ENCODE data around the gene MIA2. TPM values are rescaled to one million over a fixed set of nuclear protein-coding genes. Genes with fewer than 3 reads are reported as not detected.
"Not testable (repeated sequence)": the region's sequence is repeated elsewhere in the genome, so short reads cannot be mapped to it uniquely, and the experiment has no call there.

MIA2 gene
- total RNA-seq, 2 experiments from 2014 or later = 23.2 to 24.4 TPM

DNA sequence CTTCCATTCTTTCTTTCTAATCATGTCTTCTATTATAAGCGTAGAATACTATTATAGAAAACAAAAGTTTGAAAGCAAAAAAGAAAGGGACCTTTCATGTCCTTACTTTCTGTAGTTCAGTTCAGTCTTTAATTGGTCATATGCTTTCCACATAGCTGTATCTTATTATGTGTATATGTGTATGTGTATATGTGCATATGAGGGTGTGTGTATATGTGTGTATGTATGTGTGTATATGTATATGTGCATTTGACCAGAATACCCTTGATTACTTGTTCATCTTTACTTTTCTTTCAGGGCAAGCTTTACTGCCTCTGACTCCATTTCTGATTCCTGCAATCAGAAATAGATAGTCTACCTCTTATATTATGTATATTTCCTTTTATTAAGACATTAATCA, 109.9 kb downstream of the MIA2 start:
- H3K27me3 Mint-ChIP-seq = no peaks in the 10 kb centered on the region
- ATAC-seq (ENCODE audit: low read depth) = no peak
- no peak for DNase-seq
- H3K27ac Mint-ChIP-seq = no peak overlapping the region
- peaks cover 26% of the 10 kb centered on the region for H3K4me1 Mint-ChIP-seq
- peaks cover 3% of the 10 kb centered on the region for H3K9me3 Mint-ChIP-seq
- H3K36me3 Mint-ChIP-seq = peaks cover 30% of the 10 kb centered on the region
- POLR2A ChIA-PET = no interaction called here
- H3K4me3 Mint-ChIP-seq = peak overlapping the region; percentile 26

DNA sequence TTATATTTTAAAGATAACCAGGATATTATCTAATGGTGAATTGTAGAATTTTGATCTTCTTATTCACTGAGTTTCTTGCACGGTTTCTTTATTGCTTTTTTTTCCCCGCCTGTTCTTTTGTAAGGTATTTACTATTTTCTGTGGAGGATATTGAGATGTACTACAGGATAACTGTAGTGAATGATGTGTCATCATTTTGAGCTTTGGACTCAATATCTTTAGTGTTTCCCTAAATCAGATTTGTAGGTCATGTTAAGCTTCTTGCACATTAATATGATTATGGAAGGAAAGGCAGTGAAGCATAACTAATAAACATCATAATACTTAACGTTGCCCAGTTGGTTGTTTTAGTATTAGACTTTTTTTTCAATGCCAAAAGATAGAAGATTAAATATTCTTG, 117.2 kb downstream of the MIA2 start:
- DNase-seq (no peak), ATAC-seq (ENCODE audit: low read depth) (no peak)
- Mint-ChIP-seq H3K36me3 (peaks cover 49% of the 10 kb centered on the region), H3K4me1 (peaks cover 9% of the 10 kb centered on the region), H3K27ac (no peak overlapping the region), H3K4me3 (no peak overlapping the region), H3K27me3 (no peaks in the 10 kb centered on the region), H3K9me3 (peaks cover 9% of the 10 kb centered on the region)
- POLR2A ChIA-PET = interaction anchor here (0.7 kb wide), 1 partner anchor 119 kb away, joined by 3 read pairs; no protein-coding TSS in a partner anchor

DNA sequence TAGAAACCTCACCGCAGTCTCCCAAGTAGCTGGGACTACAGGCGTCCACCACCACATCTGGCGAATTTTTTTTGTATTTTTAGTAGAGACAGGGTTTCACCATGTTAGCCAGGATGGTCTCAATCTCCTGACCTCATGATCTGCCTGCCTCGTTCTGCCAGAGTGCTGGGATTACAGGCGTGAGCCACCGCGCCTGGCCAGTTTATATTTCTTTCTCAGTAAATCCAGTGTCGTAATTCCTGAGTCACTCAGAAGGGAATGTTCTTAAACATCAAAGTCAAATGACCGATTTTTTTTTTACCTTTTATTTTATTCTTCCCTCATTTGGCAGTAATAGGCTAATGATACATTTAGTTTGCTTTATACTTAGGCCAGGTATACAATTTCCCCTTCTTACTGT, 118.0 kb downstream of the MIA2 start:
- peaks cover 6% of the 10 kb centered on the region for H3K4me1 Mint-ChIP-seq
- peaks cover 9% of the 10 kb centered on the region for H3K9me3 Mint-ChIP-seq
- ATAC-seq (ENCODE audit: low read depth) (no peak), DNase-seq (no peak)
- POLR2A ChIA-PET = no interaction called here
- H3K36me3 Mint-ChIP-seq = peaks cover 53% of the 10 kb centered on the region
- H3K27ac Mint-ChIP-seq = no peak overlapping the region
- H3K4me3 Mint-ChIP-seq = no peak overlapping the region
- no peaks in the 10 kb centered on the region for H3K27me3 Mint-ChIP-seq

DNA sequence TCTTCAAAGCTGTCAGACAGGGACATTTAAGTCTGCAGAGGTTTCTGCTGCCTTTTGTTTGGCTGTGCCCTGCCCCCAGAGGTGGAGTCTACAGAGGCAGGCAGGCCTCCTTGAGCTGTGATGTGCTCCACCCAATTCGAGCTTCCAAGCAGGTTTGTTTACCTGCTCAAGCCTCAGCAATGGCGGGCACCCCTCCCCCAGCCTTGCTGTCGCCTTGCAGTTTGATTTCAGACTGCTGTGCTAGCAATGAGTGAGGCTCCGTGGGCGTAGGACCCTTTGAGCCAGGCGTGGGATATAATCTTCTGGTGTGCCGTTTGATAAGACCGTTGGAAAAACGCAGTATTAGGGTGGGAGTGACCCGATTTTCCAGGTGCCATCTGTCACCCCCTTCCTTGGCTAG, 125.4 kb downstream of the MIA2 start:
- H3K36me3 Mint-ChIP-seq = peaks cover 80% of the 10 kb centered on the region
- DNase-seq; ATAC-seq (ENCODE audit: low read depth); H3K4me3 Mint-ChIP-seq; H3K4me1 Mint-ChIP-seq; H3K27me3 Mint-ChIP-seq; POLR2A ChIA-PET; H3K9me3 Mint-ChIP-seq; H3K27ac Mint-ChIP-seq: not testable (repeated sequence)

DNA sequence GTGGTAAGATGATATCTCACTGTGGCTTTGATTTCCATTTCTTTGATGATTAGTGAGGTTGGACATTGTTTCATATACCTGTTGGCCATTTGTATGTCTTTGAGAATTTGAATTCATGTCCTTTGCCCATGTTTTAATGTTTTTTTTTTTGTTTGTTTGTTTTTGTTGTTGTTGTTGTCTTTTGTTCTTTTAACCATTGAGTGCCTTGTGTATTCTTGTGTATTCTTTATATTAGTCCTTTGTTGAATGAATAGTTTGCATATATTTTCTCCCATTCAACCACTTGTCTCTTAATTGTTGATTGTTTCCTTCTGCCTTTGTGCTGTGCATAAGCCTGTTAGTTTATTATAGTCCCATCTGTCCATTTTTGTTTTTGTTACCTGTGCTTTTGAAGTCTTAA, 126.6 kb downstream of the MIA2 start:
- Mint-ChIP-seq H3K36me3 (peaks cover 81% of the 10 kb centered on the region), H3K4me3 (no peak overlapping the region), H3K4me1 (no peaks in the 10 kb centered on the region), H3K27ac (no peak overlapping the region), H3K27me3 (no peaks in the 10 kb centered on the region), H3K9me3 (peaks cover 8% of the 10 kb centered on the region)
- DNase-seq = no peak
- no peak for ATAC-seq (ENCODE audit: low read depth)
- POLR2A ChIA-PET = no interaction called here

DNA sequence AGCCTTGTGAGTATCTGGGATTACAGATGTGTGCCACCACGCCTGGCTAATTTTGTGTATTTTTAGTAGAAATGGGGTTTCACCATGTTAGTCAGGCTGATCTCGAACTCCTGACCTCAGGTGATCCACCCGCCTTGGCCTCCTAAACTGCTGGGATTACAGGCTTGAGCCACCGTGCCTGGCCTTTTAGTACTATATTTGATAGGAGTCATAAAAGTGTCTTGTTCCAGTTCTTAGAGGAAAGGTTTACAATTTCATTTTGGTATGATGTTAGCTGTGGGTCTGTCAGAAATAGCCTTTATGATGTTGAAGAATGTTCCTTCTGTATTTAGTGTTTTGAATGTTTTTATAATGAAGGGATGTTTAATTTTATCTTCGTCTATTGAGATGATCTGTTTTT, 127.8 kb downstream of the MIA2 start:
- H3K27me3 Mint-ChIP-seq; ATAC-seq (ENCODE audit: low read depth); H3K27ac Mint-ChIP-seq; POLR2A ChIA-PET; DNase-seq; H3K9me3 Mint-ChIP-seq; H3K4me1 Mint-ChIP-seq; H3K4me3 Mint-ChIP-seq: not testable (repeated sequence)
- H3K36me3 Mint-ChIP-seq = peaks cover 79% of the 10 kb centered on the region

DNA sequence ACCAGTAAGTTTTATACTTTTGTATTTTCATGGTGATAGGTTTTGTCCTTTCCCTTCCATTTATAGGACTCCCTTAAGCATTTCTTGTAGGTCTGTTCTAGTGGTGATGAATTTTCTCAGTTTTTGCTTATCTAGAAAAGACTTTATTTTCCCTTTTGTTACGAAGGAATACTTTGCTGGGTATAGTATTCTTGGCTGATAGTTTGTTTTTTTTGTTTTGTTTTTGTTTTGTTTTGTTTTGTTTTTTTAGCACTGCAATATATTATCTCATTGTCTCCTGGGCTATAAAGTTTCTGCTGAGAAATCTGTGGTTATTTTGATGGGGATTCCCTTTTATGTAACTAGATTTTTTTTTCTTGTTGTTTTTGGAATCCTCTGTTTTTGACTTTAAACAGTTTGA, 130.8 kb downstream of the MIA2 start:
- peaks cover 10% of the 10 kb centered on the region for H3K9me3 Mint-ChIP-seq
- no peak overlapping the region for H3K4me3 Mint-ChIP-seq

DNA sequence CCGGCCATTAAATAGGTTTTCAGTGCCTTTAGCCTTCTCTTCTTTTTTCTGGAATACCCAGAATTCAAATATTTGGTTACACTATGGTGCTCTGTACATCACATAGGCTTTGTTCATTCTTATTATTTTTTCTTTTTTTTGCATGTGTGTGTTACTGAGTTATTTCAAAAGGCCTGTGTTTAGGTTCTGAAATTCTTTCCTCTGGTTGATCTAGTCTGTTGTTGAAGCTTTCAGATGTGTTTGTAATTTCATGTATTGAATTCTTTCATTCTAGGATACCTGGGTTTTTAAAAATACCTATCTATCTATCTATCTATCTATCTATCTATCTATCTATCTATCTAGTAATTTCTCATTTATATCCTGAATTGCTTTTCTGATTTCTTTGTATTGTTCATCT, 131.6 kb downstream of the MIA2 start:
- POLR2A ChIA-PET = no interaction called here
- Mint-ChIP-seq H3K36me3 (peaks cover 51% of the 10 kb centered on the region), H3K27me3 (no peaks in the 10 kb centered on the region), H3K4me3 (no peak overlapping the region), H3K27ac (no peak overlapping the region), H3K4me1 (peaks cover 4% of the 10 kb centered on the region), H3K9me3 (peaks cover 8% of the 10 kb centered on the region)
- no peak for ATAC-seq (ENCODE audit: low read depth)
- DNase-seq = no peak

More for the DNA sequence above, 130.8 kb downstream of the MIA2 start:
- no peak for DNase-seq
- H3K27me3 Mint-ChIP-seq = no peaks in the 10 kb centered on the region
- H3K27ac Mint-ChIP-seq = no peak overlapping the region
- peaks cover 4% of the 10 kb centered on the region for H3K4me1 Mint-ChIP-seq
- ATAC-seq (ENCODE audit: low read depth) = no peak
- POLR2A ChIA-PET = no interaction called here
- peaks cover 59% of the 10 kb centered on the region for H3K36me3 Mint-ChIP-seq

DNA sequence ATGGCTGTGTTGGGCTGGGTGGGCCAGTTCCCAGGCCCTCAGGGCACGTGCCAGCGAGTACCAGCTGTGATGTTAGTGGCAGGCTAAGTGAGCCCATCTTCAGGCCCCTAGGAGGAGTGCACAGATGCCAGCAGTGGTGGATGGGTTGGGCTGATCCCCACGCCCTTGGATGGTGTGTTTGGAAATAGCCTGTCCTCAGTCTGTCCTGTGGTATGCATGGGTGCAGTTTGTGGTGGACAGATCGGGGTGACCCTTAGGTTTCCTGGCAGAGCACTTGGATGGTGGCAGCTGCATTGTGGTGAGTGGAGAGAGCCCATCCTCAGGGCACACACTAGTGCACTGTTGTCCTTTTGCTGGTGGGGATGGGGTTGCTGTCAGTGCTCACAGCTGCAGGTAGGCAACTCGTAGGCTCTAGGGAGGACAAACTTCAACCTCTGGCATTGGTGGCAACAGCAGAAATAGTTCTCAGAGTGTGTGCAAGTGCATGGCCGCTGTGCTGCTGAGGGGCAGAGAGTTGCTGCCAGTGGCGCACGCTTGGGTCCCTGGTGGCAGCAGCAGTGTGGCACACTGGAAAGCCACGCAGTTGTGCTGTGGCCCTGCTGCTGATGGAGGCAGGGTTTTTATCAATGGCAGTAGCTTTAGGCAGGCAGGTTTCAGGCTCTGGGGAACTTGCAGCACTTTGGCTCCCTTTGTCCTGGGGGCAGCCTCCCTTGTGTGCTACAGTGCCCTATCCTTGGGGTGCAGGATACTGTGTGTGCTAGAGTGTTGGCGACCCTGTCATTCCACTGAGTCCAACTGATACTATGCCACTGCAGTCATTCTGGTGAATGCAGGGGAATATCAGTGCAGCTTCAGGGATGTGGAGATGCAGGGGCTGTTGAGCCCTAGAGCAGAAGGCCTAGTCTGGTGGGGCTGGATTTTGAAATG, 133.0 kb downstream of the MIA2 start:
- Mint-ChIP-seq H3K4me3 (no peak overlapping the region), H3K9me3 (peaks cover 4% of the 10 kb centered on the region), H3K36me3 (peaks cover 38% of the 10 kb centered on the region), H3K27me3 (no peaks in the 10 kb centered on the region), H3K4me1 (peaks cover 4% of the 10 kb centered on the region), H3K27ac (no peak overlapping the region)
- no peak for ATAC-seq (ENCODE audit: low read depth)
- POLR2A ChIA-PET = no interaction called here
- DNase-seq = no peak

DNA sequence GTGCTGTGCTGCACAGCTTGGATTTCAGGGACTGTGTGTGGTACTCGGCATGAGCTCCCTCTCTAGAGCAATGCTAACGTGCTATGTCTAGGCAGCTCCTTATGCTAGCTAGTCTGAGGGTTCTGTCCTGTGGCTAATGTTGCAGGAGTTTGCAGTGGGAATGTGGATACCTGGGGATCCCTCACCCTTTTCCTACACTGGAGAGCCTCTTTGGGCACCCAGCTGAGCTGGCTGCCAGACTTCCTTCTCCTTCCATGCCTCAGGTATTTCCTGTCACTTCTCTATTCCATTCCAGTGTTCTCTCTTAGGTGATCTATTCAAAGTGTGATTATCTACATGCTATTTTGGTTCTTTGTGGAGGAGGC, 133.7 kb downstream of the MIA2 start:
- no peak for ATAC-seq (ENCODE audit: low read depth)
- Mint-ChIP-seq H3K27ac (no peak overlapping the region), H3K36me3 (peaks cover 32% of the 10 kb centered on the region), H3K4me1 (peaks cover 4% of the 10 kb centered on the region), H3K27me3 (no peaks in the 10 kb centered on the region), H3K4me3 (no peak overlapping the region), H3K9me3 (peaks cover 4% of the 10 kb centered on the region)
- POLR2A ChIA-PET = no interaction called here
- no peak for DNase-seq

DNA sequence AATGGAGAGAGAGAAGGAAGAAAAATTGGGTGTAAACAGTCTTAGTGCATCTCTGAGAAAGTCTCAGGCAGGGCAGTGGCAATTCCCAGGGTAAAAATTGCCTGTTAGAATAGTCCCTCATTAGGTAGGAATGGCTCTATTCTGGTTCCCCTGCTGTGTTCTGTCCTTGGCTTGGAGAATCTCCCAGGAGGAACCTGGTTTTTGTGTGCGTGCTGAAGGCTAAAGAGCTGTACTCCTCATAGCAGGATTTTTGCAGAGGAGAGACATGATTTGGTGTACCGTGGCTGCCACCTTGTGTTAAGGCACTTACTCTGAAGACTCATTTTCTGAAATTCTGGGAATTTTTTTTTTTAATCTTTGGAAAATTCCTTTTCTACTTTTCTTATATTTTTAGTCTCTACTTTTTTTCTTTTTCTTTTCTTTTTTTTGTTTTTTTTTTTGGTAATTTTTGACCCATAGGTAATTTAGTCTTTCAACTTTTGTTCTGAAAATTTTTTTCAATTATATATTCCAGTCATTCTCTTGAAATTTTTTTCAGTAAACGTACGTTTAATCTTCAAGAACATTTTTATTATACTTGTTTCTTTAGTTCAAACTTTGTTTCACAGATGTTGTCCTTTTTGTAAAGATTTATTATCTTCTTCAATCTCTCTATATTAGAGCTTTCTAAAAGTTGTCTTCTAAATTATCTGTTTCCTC, 134.7 kb downstream of the MIA2 start:
- H3K4me1 Mint-ChIP-seq = peaks cover 4% of the 10 kb centered on the region
- no peaks in the 10 kb centered on the region for H3K27me3 Mint-ChIP-seq
- POLR2A ChIA-PET = no interaction called here
- peaks cover 27% of the 10 kb centered on the region for H3K36me3 Mint-ChIP-seq
- H3K27ac Mint-ChIP-seq = no peak overlapping the region
- H3K9me3 Mint-ChIP-seq = peaks cover 4% of the 10 kb centered on the region
- DNase-seq (peak; percentile 41), ATAC-seq (ENCODE audit: low read depth) (no peak)
- no peak overlapping the region for H3K4me3 Mint-ChIP-seq

DNA sequence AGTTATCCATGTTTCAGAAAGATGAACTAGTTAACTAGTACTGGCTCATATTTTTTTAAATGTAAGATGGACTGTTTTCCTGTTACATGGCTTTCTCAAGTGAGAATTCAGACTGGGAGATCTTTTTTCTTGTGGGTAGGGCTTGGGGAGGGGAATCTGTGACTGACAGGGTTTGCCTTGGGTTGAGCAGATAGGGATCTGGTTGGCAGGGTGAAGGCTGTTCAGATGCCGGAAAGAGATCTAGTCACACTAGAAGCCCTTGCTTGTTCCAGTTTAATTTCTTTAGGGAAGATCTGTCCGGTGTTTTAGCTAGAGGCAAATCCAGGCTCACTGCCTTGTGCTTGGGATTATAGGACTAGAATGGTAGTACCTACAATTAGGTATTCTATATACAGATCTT, 135.3 kb downstream of the MIA2 start:
- DNase-seq (no peak), ATAC-seq (ENCODE audit: low read depth) (no peak)
- Mint-ChIP-seq H3K9me3 (peaks cover 4% of the 10 kb centered on the region), H3K4me3 (no peak overlapping the region), H3K36me3 (peaks cover 21% of the 10 kb centered on the region), H3K27ac (no peak overlapping the region), H3K4me1 (peaks cover 4% of the 10 kb centered on the region), H3K27me3 (no peaks in the 10 kb centered on the region)
- POLR2A ChIA-PET = no interaction called here

DNA sequence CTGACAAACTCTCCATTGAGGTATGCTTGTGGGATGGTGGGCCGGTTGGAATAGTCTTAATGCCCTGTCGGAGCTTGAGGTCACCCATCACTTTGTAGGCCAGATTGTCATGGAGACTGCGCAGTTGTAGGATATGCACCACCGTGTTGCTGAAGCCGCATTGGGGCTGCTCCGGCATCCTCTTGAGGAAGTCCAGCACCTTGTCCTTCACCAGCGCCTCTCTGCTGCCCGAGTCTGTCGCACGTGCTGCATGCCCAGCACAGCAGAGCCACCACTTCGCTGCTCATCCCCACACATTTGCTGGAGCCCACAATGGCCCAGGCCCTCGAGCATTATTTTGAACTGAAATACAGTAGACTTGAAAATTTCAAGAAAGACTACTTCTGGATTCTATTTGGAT, 136.7 kb downstream of the MIA2 start:
- DNase-seq = no peak
- Mint-ChIP-seq H3K9me3 (peaks cover under 1% of the 10 kb centered on the region), H3K36me3 (peaks cover 10% of the 10 kb centered on the region), H3K4me1 (peaks cover 4% of the 10 kb centered on the region), H3K4me3 (no peak overlapping the region), H3K27ac (no peak overlapping the region), H3K27me3 (no peaks in the 10 kb centered on the region)
- ATAC-seq (ENCODE audit: low read depth) = no peak
- POLR2A ChIA-PET = no interaction called here

DNA sequence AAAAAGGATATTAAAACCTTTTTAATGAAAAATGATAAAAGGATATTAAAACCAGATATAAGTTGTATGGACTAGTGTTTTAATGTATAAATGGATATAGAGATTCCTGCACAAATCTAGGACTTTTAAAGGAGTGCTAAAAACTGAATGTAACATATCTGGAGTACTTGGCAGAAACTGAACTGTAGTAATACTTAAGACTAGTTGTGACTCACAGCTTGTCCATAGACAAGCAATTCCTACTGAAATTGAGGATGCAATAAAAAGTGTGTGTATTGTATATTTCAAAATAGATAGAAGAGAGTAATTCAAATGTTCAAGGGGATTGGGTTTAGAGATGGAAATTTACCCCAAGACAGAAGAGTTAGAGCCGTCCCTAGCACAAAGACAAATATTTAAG, 138.9 kb downstream of the MIA2 start:
- Mint-ChIP-seq H3K27me3 (no peaks in the 10 kb centered on the region), H3K36me3 (peaks cover 4% of the 10 kb centered on the region), H3K4me1 (peaks cover 9% of the 10 kb centered on the region), H3K27ac (no peak overlapping the region), H3K9me3 (no peaks in the 10 kb centered on the region), H3K4me3 (no peak overlapping the region)
- DNase-seq (no peak), ATAC-seq (ENCODE audit: low read depth) (no peak)
- POLR2A ChIA-PET = no interaction called here
